SK-N-SH (cell line): ENCODE measurements around the gene TNFRSF11A. TPM values are rescaled to one million over a fixed set of nuclear protein-coding genes. Genes with fewer than 3 reads are reported as not detected.

ENCODE experiments used
- CTCF ChIA-PET: fragments of 300-600, 350-600 bp; formaldehyde crosslinking; extraction: SDS; loops from one replicate; lab custom pipeline; 2021; lab: Yijun Ruan, JAX
- POLR2A ChIA-PET: fragments of 350-600 bp; sonication (Branson Sonifier 250); formaldehyde crosslinking; extraction: SDS; loops from one replicate; lab custom pipeline; 2020; ENCODE audit warnings: antibody characterized with exemption, inconsistent platforms; lab: Yijun Ruan, JAX
- DNase-seq: peaks from one replicate; pipeline ENCODE4 v3.0.0; 2012
- H2AFZ ChIP-seq: fragments of 200-600 bp; sonication (generic); 2 replicates; pipeline ENCODE4 v1.8.1; 2016; ENCODE audit warnings: antibody characterized with exemption, mild to moderate bottlenecking, low read depth
- H3F3A ChIP-seq: fragments of 200-600 bp; sonication (generic); replicated peaks from 2 replicates; pipeline ENCODE3; 2016; ENCODE audit warnings: antibody characterized with exemption, mild to moderate bottlenecking; ENCODE audit not compliant: insufficient read depth
- H3K27ac ChIP-seq, 2 experiments: fragments of 200-500 bp in 1 of 2; fragments of 200-600 bp in 1 of 2; sonication (Bioruptor generic) in 1 of 2; sonication (generic), shearing (Covaris generic) in 1 of 2; 2 replicates each; pipeline versions ENCODE4 v1.5.1 to v1.6.1; 2014 to 2016; ENCODE audit warnings: low read depth in 2 of 2, inconsistent platforms in 1 of 2, low read length in 1 of 2, mild to moderate bottlenecking in 1 of 2, mixed read lengths in 1 of 2
- H3K27me3 ChIP-seq: fragments of 200-600 bp; sonication (generic), shearing (Covaris generic); 2 replicates; pipeline ENCODE4 v1.6.1; 2016; ENCODE audit warnings: mixed run types; ENCODE audit not compliant: insufficient read depth
- H3K36me3 ChIP-seq, 2 experiments: fragments of 200-500 bp in 1 of 2; fragments of 200-600 bp in 1 of 2; sonication (Bioruptor generic) in 1 of 2; sonication (generic) in 1 of 2; replicated peaks in 1 of 2; 2 replicates each; pipeline versions ENCODE3 to v1.5.1; 2014 to 2016; ENCODE audit warnings: low read length in 1 of 2, mild to moderate bottlenecking in 1 of 2; ENCODE audit not compliant: insufficient read depth in 2 of 2, control insufficient read depth in 1 of 2
- H3K4me1 ChIP-seq, 2 experiments: fragments of 200-500 bp in 1 of 2; fragments of 200-600 bp in 1 of 2; sonication (Bioruptor generic) in 1 of 2; sonication (generic), shearing (Covaris generic) in 1 of 2; 2 replicates each; pipeline versions ENCODE4 v1.5.1 to v1.6.1; 2014 to 2016; ENCODE audit warnings: low read depth in 1 of 2, low read length in 1 of 2, mixed run types in 1 of 2; ENCODE audit not compliant: insufficient read depth in 2 of 2, control insufficient read depth in 1 of 2
- H3K4me2 ChIP-seq: fragments of 200-600 bp; sonication (generic), shearing (Covaris generic); 2 replicates; pipeline ENCODE4 v1.6.1; 2017; ENCODE audit warnings: mixed run types
- H3K4me3 ChIP-seq, 2 experiments: fragments of 200-500 bp in 1 of 2; fragments of 200-600 bp in 1 of 2; sonication (Bioruptor generic) in 1 of 2; sonication (generic), shearing (Covaris generic) in 1 of 2; 2 replicates each; pipeline versions ENCODE4 v1.5.1 to v1.8.1; 2014 to 2016; ENCODE audit warnings: low read depth in 2 of 2, inconsistent platforms in 1 of 2, low read length in 1 of 2, mild to moderate bottlenecking in 1 of 2, mixed read lengths in 1 of 2, moderate library complexity in 1 of 2
- H3K79me2 ChIP-seq: fragments of 200-600 bp; sonication (generic); 2 replicates; pipeline ENCODE4 v1.8.1; 2017; ENCODE audit warnings: mild to moderate bottlenecking; ENCODE audit not compliant: insufficient read depth
- H3K9ac ChIP-seq: fragments of 200-600 bp; sonication (generic); 2 replicates; pipeline ENCODE4 v1.6.1; 2017; ENCODE audit warnings: mixed run types
- H3K9me2 ChIP-seq: fragments of 200-600 bp; sonication (generic); 2 replicates; pipeline ENCODE4 v1.6.1; 2017; ENCODE audit warnings: mixed run types
- H3K9me3 ChIP-seq: fragments of 200-600 bp; sonication (generic); 2 replicates; pipeline ENCODE4 v1.6.1; 2017; ENCODE audit warnings: mixed run types, mild to moderate bottlenecking, moderate library complexity
- H4K20me1 ChIP-seq: fragments of 200-600 bp; sonication (generic); 2 replicates; pipeline ENCODE4 v1.6.1; 2017; ENCODE audit warnings: mild to moderate bottlenecking, mixed run types; ENCODE audit not compliant: insufficient read depth
- CHD2 ChIP-seq: fragments of 150-350 bp; IDR thresholded peaks from 2 replicates; pipeline ENCODE4 v1.6.1; 2018; ENCODE audit warnings: low read length; ENCODE audit not compliant: partially characterized antibody
- ELF1 ChIP-seq: IDR thresholded peaks from 2 replicates; pipeline ENCODE4 v1.4.0; 2012
- EP300 ChIP-seq, 2 experiments: IDR thresholded peaks; 2 replicates each; pipeline versions ENCODE4 v1.4.0 to v1.6.1; 2012; ENCODE audit warnings: borderline replicate concordance in 1 of 2, low read depth in 1 of 2, low read length in 1 of 2
- EZH2phosphoT487 ChIP-seq: fragments of 200-600 bp; sonication (generic); IDR thresholded peaks from 2 replicates; pipeline ENCODE4 v1.6.1; 2017; ENCODE audit warnings: low read depth, mixed run types, mild to moderate bottlenecking, antibody characterized with exemption, moderate library complexity, borderline replicate concordance
- FOXJ3 ChIP-seq: sonication (generic); formaldehyde crosslinking; IDR thresholded peaks from 2 replicates; pipeline ENCODE4 v1.5.1; 2020; ENCODE audit warnings: mild to moderate bottlenecking, missing genetic modification reagents
- FOXM1 ChIP-seq: IDR thresholded peaks from 2 replicates; pipeline ENCODE4 v1.4.0; 2012; ENCODE audit warnings: low read depth, mild to moderate bottlenecking
- GATA2 ChIP-seq: sonication (generic); formaldehyde crosslinking; IDR thresholded peaks from 2 replicates; pipeline ENCODE4 v1.5.0; 2020; ENCODE audit warnings: mild to moderate bottlenecking, missing genetic modification reagents
- JUND ChIP-seq: IDR thresholded peaks from 2 replicates; pipeline ENCODE4 v1.4.0; 2012
- MEF2A ChIP-seq: IDR thresholded peaks from 2 replicates; pipeline ENCODE4 v1.4.0; 2012; ENCODE audit warnings: low read depth, borderline replicate concordance
- NRF1 ChIP-seq: IDR thresholded peaks from 2 replicates; pipeline ENCODE4 v1.6.1; 2012; ENCODE audit warnings: low read depth, mild to moderate bottlenecking, low read length
- PBX3 ChIP-seq: IDR thresholded peaks from 2 replicates; pipeline ENCODE4; 2012
- RCOR1 ChIP-seq: fragments of 150-350 bp; IDR thresholded peaks from 2 replicates; pipeline ENCODE4 v1.6.1; 2017; ENCODE audit warnings: antibody characterized with exemption, low read length
- RFX5 ChIP-seq: IDR thresholded peaks from 2 replicates; pipeline ENCODE4 v1.6.1; 2012; ENCODE audit warnings: mild to moderate bottlenecking, improper control_type of control experiment, low read length
- SMC3 ChIP-seq: IDR thresholded peaks from 2 replicates; pipeline ENCODE4 v1.6.1; 2012; ENCODE audit warnings: low read depth, low read length, improper control_type of control experiment
- TAF1 ChIP-seq: IDR thresholded peaks from 2 replicates; pipeline ENCODE4 v1.6.1; 2012; ENCODE audit warnings: low read depth, mild to moderate bottlenecking, low read length, moderate library complexity, borderline replicate concordance
- TEAD4 ChIP-seq: IDR thresholded peaks from 2 replicates; pipeline ENCODE4 v1.4.0; 2012; ENCODE audit warnings: mild to moderate bottlenecking, borderline replicate concordance; ENCODE audit not compliant: insufficient read depth
- USF2 ChIP-seq: fragments of 150-350 bp; IDR thresholded peaks from 2 replicates; pipeline ENCODE4 v1.6.1; 2017; ENCODE audit warnings: antibody characterized with exemption, low read length, low read depth, borderline replicate concordance
- ZBTB33 ChIP-seq: IDR thresholded peaks from 2 replicates; pipeline ENCODE4 v1.4.0; 2012; ENCODE audit warnings: low read depth, borderline replicate concordance
- WGBS: methylation state at CpG from one replicate; pipeline ENCODE4 v1.1.6; 2017; ENCODE audit warnings: low lambda C conversion rate; 5-methylcytosine and 5-hydroxymethylcytosine counted together
- polyA plus RNA-seq, 3 experiments: library from polyadenylated mRNA; depleted of rRNA; stranded (reverse); fragments of >200 nt; gene quantifications; 2 replicates each; pipeline ENCODE4 v1.2.3, GENCODE V29; 2012

The TNFRSF11A gene
- polyA plus RNA-seq, 1 of the 3 experiments (the other 2 are of a cell fraction), result 5.1 TPM

DNA sequence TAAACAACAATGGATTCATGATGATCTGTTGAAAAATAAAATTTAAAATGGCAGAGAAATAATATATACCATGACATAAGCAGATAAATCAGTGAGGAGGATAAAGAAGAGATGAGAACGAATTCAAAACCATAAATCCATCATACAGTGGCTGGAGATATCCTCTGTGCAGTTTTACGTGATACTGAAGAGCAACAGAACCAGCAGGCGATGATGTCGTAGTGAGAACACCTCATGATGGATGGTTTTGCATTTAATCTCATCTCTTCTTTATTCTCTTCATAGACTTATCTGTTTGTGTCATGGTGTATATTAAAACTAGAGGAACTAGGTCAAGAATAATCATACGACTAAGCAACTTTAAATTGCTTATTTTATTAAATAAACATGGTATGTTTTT is 56.3 kb downstream of the TNFRSF11A start:
- TF ChIP-seq RCOR1 (no peak), MEF2A (no peak), GATA2 (CRISPR knock-in tag) (no peak), TEAD4 (no peak), USF2 (no peak), FOXJ3 (CRISPR knock-in tag) (no peak), NRF1 (no peak), CHD2 (no peak), TAF1 (no peak), EZH2phosphoT487 (no peak), EP300 (IDR thresholded peaks at IDR 0.05; ENCODE audit: borderline replicate concordance in 1 of 2, low read depth in 1 of 2, low read length in 1 of 2) (no peak), FOXM1 (no peak), ZBTB33 (no peak), JUND (no peak), SMC3 (no peak), PBX3 (no peak), ELF1 (no peak), RFX5 (no peak)
- CTCF ChIA-PET, result no interaction called here
- no peak overlapping the region for H3K4me2 ChIP-seq

More for the DNA sequence above, 56.3 kb downstream of the TNFRSF11A start:
- H3F3A ChIP-seq, result no peaks in the 10 kb centered on the region
- H3K9me3 ChIP-seq, result no peaks in the 10 kb centered on the region
- H4K20me1 ChIP-seq, result no peaks in the 10 kb centered on the region
- no peaks in the 10 kb centered on the region for H3K79me2 ChIP-seq
- no peak overlapping the region for H2AFZ ChIP-seq
- H3K27ac ChIP-seq, result no peak overlapping the region
- DNase-seq, result no peak
- no peaks in the 10 kb centered on the region for H3K4me1 ChIP-seq
- H3K27me3 ChIP-seq, result no peaks in the 10 kb centered on the region
- 82% methylated on average over 5 of the region's 5 CpGs for WGBS
- H3K4me3 ChIP-seq, result no peak overlapping the region
- H3K36me3 ChIP-seq, result no peaks in the 10 kb centered on the region
- POLR2A ChIA-PET, result no interaction called here
- no peaks in the 10 kb centered on the region for H3K9me2 ChIP-seq
- H3K9ac ChIP-seq, result no peak overlapping the region
